Spleen (tissue), 11 donors: ENCODE data around the gene GPR156. TPM values are rescaled to one million over a fixed set of nuclear protein-coding genes. Genes with fewer than 3 reads are reported as not detected.

ENCODE experiments used
- DNase-seq: peaks from one replicate; pipeline ENCODE4 v3.0.0-alpha.2; 2020
- H3K27ac ChIP-seq, 8 donors: fragments of 200-600 bp; sonication (generic) in 7 of 8; 1 replicate in 4 of 8; 2 replicates in 4 of 8; pipeline versions ENCODE4 v1.5.0 to v1.8.0; 2016 to 2021; ENCODE audit warnings: inconsistent platforms in 4 of 8, mild to moderate bottlenecking in 4 of 8, moderate library complexity in 1 of 8
- H3K27me3 ChIP-seq, 7 donors: fragments of 200-600 bp; sonication (generic) in 6 of 7; replicated peaks in 1 of 7; 1 replicate in 4 of 7; 2 replicates in 3 of 7; pipeline versions ENCODE4 v1.5.0 to v1.8.0; 2016 to 2021; ENCODE audit warnings: inconsistent platforms in 3 of 7, mild to moderate bottlenecking in 1 of 7
- H3K36me3 ChIP-seq, 6 donors: fragments of 200-600 bp; sonication (generic) in 5 of 6; 1 replicate in 4 of 6; 2 replicates in 2 of 6; pipeline versions ENCODE4 v1.5.0 to v1.8.0; 2016 to 2021; ENCODE audit warnings: inconsistent platforms in 2 of 6
- H3K4me1 ChIP-seq, 6 donors: fragments of 200-600 bp; sonication (generic) in 5 of 6; 1 replicate in 3 of 6; 2 replicates in 3 of 6; pipeline versions ENCODE4 v1.5.0 to v1.8.0; 2016 to 2021; ENCODE audit warnings: inconsistent platforms in 3 of 6
- H3K4me3 ChIP-seq, 8 donors: fragments of 200-600 bp; sonication (generic) in 7 of 8; 1 replicate in 4 of 8; 2 replicates in 4 of 8; pipeline versions ENCODE4 v1.5.0 to v1.8.0; 2016 to 2021; ENCODE audit warnings: inconsistent platforms in 4 of 8, mild to moderate bottlenecking in 4 of 8, moderate library complexity in 2 of 8
- H3K9me3 ChIP-seq, 8 donors: fragments of 200-600 bp; sonication (generic) in 7 of 8; 1 replicate in 4 of 8; 2 replicates in 4 of 8; pipeline versions ENCODE4 v1.5.0 to v1.8.0; 2016 to 2021; ENCODE audit warnings: inconsistent platforms in 4 of 8
- POLR2A ChIP-seq, 3 donors: fragments of 450-650 bp; IDR thresholded peaks; one replicate each; pipeline ENCODE4 v1.5.1; 2017; ENCODE audit warnings: antibody characterized with exemption in 3 of 3, mild to moderate bottlenecking in 1 of 3
- POLR2AphosphoS5 ChIP-seq, 3 donors: sonication (generic); formaldehyde crosslinking; IDR thresholded peaks; one replicate each; pipeline ENCODE4 v1.5.1; 2017; ENCODE audit warnings: antibody characterized with exemption in 3 of 3
- WGBS, 5 donors: extraction: QIAGEN DNeasy Blood & Tissue Kit in 3 of 5; methylation state at CpG; one replicate each; pipeline versions ENCODE4 v1.1.5 to v1.1.7; 2013 to 2018; 5-methylcytosine and 5-hydroxymethylcytosine counted together
- intact Hi-C: fragments of 100-400 bp; cut with DNase I; formaldehyde crosslinking; loops from one replicate; pipeline ENCODE4 v1.15.0; 2023; ENCODE audit warnings: low total_unique reads
- polyA plus RNA-seq, 3 donors: library from polyadenylated mRNA; stranded (reverse); fragments of 200-250 nt; gene quantifications; one replicate each; pipeline ENCODE4 v1.2.1, GENCODE V29; 2013
- total RNA-seq, 7 donors: library from RNA; depleted of rRNA in 3 of 7; stranded (reverse); fragments of >200 nt in 3 of 7; fragmentation: NEBNext Ultra II Directional in 4 of 7; extraction: Animal tissue kit (Norgen Biotek cat#: 25700) in 4 of 7; gene quantifications; one replicate each; pipeline versions ENCODE4 v1.1.0 to v1.2.1, GENCODE V29; 2016 to 2021
- TF ChIP-seq, protein P1 (sequence below), 11 experiments: fragments of 200-600 bp in 7 of 11; fragments of 450-650 bp in 4 of 11; sonication (generic) in 4 of 11; IDR thresholded peaks in 8 of 11; conservative IDR thresholded peaks in 3 of 11; 1 replicate in 7 of 11; 2 replicates in 4 of 11; pipeline versions ENCODE4 v1.4.0 to v1.8.0; 2016 to 2021; ENCODE audit warnings: antibody characterized with exemption in 11 of 11, inconsistent platforms in 4 of 11, mild to moderate bottlenecking in 1 of 11
- donor health status: healthy with polysubstance abuse.
- donor health status: DM: no; HTN: no; CAD: no; lungs with moderate emphysema.
- donor health status: DM: no; HTN: no; CAD: no.
- donor health status: Bipolar disorder and iron deficiency.
- donor health status: healthy.
- donor health status: DM: no; HTN: no; CAD: no.
- donor health status: DM: yes; HTN: yes; CAD: no.

Gene GPR156
- total and polyA plus RNA-seq, 10 donors: 0.03 to 0.41 (median 0.18) TPM; not detected in 4

DNA sequence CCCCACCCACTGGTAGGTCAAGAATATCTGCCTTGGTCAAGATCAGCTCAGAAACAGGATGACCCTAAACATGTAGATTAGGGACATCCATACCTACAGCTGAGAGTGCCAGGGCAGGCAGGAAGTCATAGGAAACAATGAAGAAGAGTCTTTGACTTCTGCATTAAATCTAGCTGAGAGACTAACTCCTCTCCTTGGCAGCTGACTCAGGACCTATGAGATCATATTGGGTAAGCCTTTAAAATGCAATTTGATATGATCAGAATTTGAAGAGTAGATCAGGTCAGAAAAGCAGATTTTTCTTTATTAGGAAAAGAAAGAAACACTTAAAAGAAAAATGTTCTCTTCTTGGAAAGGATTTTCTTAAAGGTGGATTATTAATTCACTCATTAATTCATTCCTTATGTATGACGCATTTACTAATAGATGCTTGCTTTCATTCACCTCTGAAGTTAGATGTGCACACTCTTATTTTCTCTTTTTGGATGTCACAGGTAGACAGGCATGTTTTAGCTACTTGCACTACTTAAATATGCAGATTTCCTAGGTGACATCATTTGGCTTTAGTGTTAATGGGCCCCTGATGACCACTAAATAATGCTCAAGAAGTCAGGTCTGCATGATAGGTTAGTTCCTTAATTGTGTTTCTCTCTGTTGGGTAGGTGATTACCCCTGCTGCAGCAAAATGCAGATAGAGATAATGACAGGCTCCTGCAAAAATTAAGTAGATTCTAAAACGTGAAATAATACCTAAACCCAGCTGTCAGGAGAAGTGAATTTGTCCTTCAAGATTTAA is 155.1 kb downstream of the GPR156 start:
- no peak for TF ChIP-seq POLR2AphosphoS5 (IDR thresholded peaks at IDR 0.05)
- no peak for TF ChIP-seq POLR2A (IDR thresholded peaks at IDR 0.05)
- TF ChIP-seq, protein P1, sequence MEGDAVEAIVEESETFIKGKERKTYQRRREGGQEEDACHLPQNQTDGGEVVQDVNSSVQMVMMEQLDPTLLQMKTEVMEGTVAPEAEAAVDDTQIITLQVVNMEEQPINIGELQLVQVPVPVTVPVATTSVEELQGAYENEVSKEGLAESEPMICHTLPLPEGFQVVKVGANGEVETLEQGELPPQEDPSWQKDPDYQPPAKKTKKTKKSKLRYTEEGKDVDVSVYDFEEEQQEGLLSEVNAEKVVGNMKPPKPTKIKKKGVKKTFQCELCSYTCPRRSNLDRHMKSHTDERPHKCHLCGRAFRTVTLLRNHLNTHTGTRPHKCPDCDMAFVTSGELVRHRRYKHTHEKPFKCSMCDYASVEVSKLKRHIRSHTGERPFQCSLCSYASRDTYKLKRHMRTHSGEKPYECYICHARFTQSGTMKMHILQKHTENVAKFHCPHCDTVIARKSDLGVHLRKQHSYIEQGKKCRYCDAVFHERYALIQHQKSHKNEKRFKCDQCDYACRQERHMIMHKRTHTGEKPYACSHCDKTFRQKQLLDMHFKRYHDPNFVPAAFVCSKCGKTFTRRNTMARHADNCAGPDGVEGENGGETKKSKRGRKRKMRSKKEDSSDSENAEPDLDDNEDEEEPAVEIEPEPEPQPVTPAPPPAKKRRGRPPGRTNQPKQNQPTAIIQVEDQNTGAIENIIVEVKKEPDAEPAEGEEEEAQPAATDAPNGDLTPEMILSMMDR (IDR thresholded peaks at IDR 0.05 in 8 of 11, conservative IDR thresholded peaks at IDR 0.05 in 3 of 11): no peak
- H3K4me1 ChIP-seq: no peaks in the 10 kb centered on the region
- 84 to 100% (median 92%) methylated on average over 2 of the region's 2 CpGs for WGBS, 5 donors
- no peak for DNase-seq
- H3K4me3 ChIP-seq: no peak overlapping the region
- intact Hi-C loops: no loop called here
- no peaks in the 10 kb centered on the region for H3K27me3 ChIP-seq
- H3K36me3 ChIP-seq: no peaks in the 10 kb centered on the region
- H3K9me3 ChIP-seq: no peaks in the 10 kb centered on the region
- H3K27ac ChIP-seq: no peak overlapping the region

DNA sequence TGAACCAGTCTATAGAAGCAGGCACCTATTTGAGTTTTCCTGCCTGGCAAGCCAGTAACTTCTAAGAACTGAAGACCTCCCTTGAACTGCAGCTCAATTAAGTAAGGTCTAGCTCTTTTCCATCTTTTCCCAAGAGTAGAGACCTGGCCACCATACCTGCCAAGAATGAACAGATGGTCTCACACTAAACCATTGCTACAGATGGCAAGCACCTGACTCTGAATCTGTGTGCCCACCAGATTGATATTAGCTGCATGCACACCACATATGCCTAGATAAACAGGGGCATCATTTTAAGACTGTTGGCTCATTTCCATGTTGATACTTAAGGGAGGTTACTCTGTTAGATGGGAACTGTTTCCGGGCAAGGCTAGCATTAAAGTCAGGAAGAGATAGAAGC is 156.0 kb downstream of the GPR156 start:
- no peak overlapping the region for H3K27ac ChIP-seq
- intact Hi-C loops: no loop called here
- no peaks in the 10 kb centered on the region for H3K4me1 ChIP-seq
- no peaks in the 10 kb centered on the region for H3K36me3 ChIP-seq
- H3K27me3 ChIP-seq: no peaks in the 10 kb centered on the region
- no peak for DNase-seq
- no peaks in the 10 kb centered on the region for H3K9me3 ChIP-seq
- TF ChIP-seq POLR2A (IDR thresholded peaks at IDR 0.05) (no peak), POLR2AphosphoS5 (IDR thresholded peaks at IDR 0.05) (no peak)
- TF ChIP-seq, protein P1 (IDR thresholded peaks at IDR 0.05 in 8 of 11, conservative IDR thresholded peaks at IDR 0.05 in 3 of 11): no peak
- no peak overlapping the region for H3K4me3 ChIP-seq
- 91 to 98% (median 95%) methylated on average over 1 of the region's 1 CpG for WGBS, 5 donors

DNA sequence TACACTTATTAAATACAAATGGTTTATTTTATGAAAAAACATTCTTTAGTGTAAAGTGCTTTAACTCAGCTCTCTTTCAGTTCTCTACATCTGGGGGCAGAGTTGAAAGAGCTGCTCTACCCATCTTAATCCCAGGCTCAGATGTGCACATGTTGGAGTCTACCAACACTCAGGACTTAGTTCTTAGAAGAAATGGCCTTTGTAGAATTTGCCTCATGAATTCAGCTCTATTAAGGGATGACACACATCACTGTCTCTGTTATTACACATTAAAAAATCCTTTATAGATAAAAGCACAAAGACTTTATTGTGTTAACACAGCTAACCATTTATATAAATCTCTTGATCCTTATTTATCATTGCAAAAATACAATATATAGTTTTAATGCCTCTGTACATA is 159.0 kb downstream of the GPR156 start:
- H3K9me3 ChIP-seq: peaks cover 0 to 7% (median 0%) of the 10 kb centered on the region in 8 donors
- no peaks in the 10 kb centered on the region for H3K36me3 ChIP-seq
- intact Hi-C loops: no loop called here
- no peak for DNase-seq
- no peak overlapping the region for H3K4me3 ChIP-seq
- H3K27ac ChIP-seq: no peak overlapping the region
- no peaks in the 10 kb centered on the region for H3K4me1 ChIP-seq
- H3K27me3 ChIP-seq: no peaks in the 10 kb centered on the region
- TF ChIP-seq, protein P1 (IDR thresholded peaks at IDR 0.05 in 8 of 11, conservative IDR thresholded peaks at IDR 0.05 in 3 of 11): no peak
- TF ChIP-seq POLR2AphosphoS5 (IDR thresholded peaks at IDR 0.05) (no peak), POLR2A (IDR thresholded peaks at IDR 0.05) (no peak)

DNA sequence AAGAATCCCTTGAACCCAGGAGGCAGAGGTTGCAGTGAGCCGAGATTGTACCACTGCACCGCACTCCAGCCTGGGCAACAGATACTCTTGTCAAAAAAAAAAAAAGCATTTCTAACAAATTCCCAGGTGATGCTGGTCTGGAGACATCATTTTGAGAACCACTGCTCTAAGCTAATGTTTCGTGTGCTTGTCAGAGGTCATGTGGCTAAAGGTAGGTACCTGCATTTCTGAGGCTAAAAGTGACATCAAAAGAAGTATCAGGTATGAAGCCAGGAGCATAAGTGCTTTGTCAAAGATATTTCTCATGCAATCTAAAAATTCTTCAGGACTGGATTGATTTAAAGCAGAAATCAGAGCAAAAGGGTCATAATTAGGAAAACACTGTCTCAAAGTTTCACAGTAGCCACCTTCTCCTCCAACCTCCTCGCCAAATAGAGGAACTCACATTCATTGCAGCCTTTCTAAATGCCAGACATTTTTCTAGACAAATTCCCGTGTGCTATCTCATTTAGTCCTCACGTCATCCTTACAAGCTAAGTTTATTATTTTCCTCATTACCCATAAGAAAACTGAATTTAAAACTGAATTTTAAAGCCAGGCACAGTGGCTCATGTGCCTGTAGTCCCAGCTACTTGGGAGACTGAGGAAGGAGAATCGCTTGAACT is 165.0 kb downstream of the GPR156 start:
- no peak overlapping the region for H3K27ac ChIP-seq
- no peak for DNase-seq
- H3K9me3 ChIP-seq: peaks cover 0 to 25% (median 14%) of the 10 kb centered on the region in 8 donors
- no peak for TF ChIP-seq POLR2AphosphoS5 (IDR thresholded peaks at IDR 0.05)
- TF ChIP-seq, protein P1 (IDR thresholded peaks at IDR 0.05 in 8 of 11, conservative IDR thresholded peaks at IDR 0.05 in 3 of 11): no peak
- no peak for TF ChIP-seq POLR2A (IDR thresholded peaks at IDR 0.05)
- H3K27me3 ChIP-seq: no peaks in the 10 kb centered on the region
- no peaks in the 10 kb centered on the region for H3K36me3 ChIP-seq
- intact Hi-C loops: no loop called here
- WGBS, 5 donors: 85 to 95% (median 91%) methylated on average over 7 of the region's 7 CpGs
- H3K4me3 ChIP-seq: no peak overlapping the region
- no peaks in the 10 kb centered on the region for H3K4me1 ChIP-seq
